Activated B cell treated with CpG ODN at 0.5 μM for 24 hours (primary cell): Measurements from ENCODE around the gene RELT. TPM values are rescaled to one million over a fixed set of nuclear protein-coding genes. Genes with fewer than 3 reads are reported as not detected.

Experiments used
- ATAC-seq: fragments of 200-7000 bp; cut with Tn5 transposase; one replicate; pipeline ENCODE4 v1.10.0; 2021; ENCODE audit warnings: low read depth, mild to moderate bottlenecking, moderate library complexity
- CTCF ChIA-PET: fragments of 350-600 bp; sonication (Branson Sonifier 250); formaldehyde crosslinking; loops from one replicate; lab custom pipeline; 2021; ENCODE audit warnings: antibody characterized with exemption; lab: Charles Lee
- POLR2A ChIA-PET: fragments of 350-600 bp; sonication (Branson Sonifier 250); formaldehyde crosslinking; loops from one replicate; lab custom pipeline; 2021; ENCODE audit warnings: antibody characterized with exemption; lab: Charles Lee
- DNase-seq: peaks from one replicate; pipeline ENCODE4 v3.0.0; 2022
- H3K27ac Mint-ChIP-seq: one replicate; pipeline ENCODE4 v1.8.0; 2020; ENCODE audit warnings: mixed read lengths
- H3K27me3 Mint-ChIP-seq: one replicate; pipeline ENCODE4 v1.8.0; 2021; ENCODE audit warnings: mixed read lengths
- H3K36me3 Mint-ChIP-seq: one replicate; pipeline ENCODE4 v1.8.0; 2021; ENCODE audit warnings: low read depth, mixed read lengths
- H3K4me1 Mint-ChIP-seq: one replicate; pipeline ENCODE4 v1.8.0; 2021; ENCODE audit warnings: mixed read lengths
- H3K4me3 Mint-ChIP-seq: one replicate; pipeline ENCODE4 v1.8.0; 2020; ENCODE audit warnings: mild to moderate bottlenecking, mixed read lengths
- H3K9me3 Mint-ChIP-seq: one replicate; pipeline ENCODE4 v1.8.0; 2020; ENCODE audit warnings: mixed read lengths
- CTCF ChIP-seq: fragments of 200-600 bp; IDR thresholded peaks from one replicate; pipeline ENCODE4 v1.8.0; 2022; ENCODE audit warnings: antibody characterized with exemption, mild to moderate bottlenecking
- intact Hi-C: fragments of 100-400 bp; cut with micrococcal nuclease; formaldehyde crosslinking; loops from one replicate; pipeline ENCODE4 v1.15.1; 2024
- total RNA-seq: library from RNA; stranded (reverse); gene quantifications from 2 replicates; pipeline ENCODE4 v1.2.3, GENCODE V29; 2022

Gene RELT
- total RNA-seq, 1 donor from 2014 or later = 90.1 TPM

GRCh38 chr11:73401217-73401923, 25.2 kb downstream of the RELT start:
- ChIA-PET POLR2A (interaction anchor here (0.5 kb wide), 1 partner anchor 144 kb away, joined by 3 read pairs; no protein-coding TSS in a partner anchor), CTCF (interaction anchor here (1.7 to 9.2 kb wide), 3 partner anchors 51 to 258 kb away, joined by 6 to 66 read pairs (median 9); no protein-coding TSS in a partner anchor)
- ATAC-seq (no peak), DNase-seq (no peak)
- Mint-ChIP-seq H3K36me3 (peaks cover 45% of the 10 kb centered on the region), H3K27me3 (no peaks in the 10 kb centered on the region), H3K4me3 (no peak overlapping the region), H3K4me1 (peaks cover 4% of the 10 kb centered on the region), H3K9me3 (no peaks in the 10 kb centered on the region), H3K27ac (no peak overlapping the region)
- intact Hi-C loops = no loop called here
- TF ChIP-seq CTCF = no peak

GRCh38 chr11:73401924-73402833, 26.0 kb downstream of the RELT start:
- no peak overlapping the region for H3K4me3 Mint-ChIP-seq
- no peak for TF ChIP-seq CTCF
- peak overlapping the region; percentile 18 for H3K27ac Mint-ChIP-seq
- no peaks in the 10 kb centered on the region for H3K27me3 Mint-ChIP-seq
- ATAC-seq (no peak), DNase-seq (no peak)
- intact Hi-C loops = no loop called here
- ChIA-PET CTCF (interaction anchor here (1.0 to 9.2 kb wide), 5 partner anchors 13 to 259 kb away, joined by 3 to 66 read pairs (median 6); no protein-coding TSS in a partner anchor), POLR2A (interaction anchor here (0.5 to 1.1 kb wide), 2 partner anchors 14 to 143 kb away, joined by 3 read pairs; no protein-coding TSS in a partner anchor)
- H3K36me3 Mint-ChIP-seq = peaks cover 42% of the 10 kb centered on the region
- no peaks in the 10 kb centered on the region for H3K9me3 Mint-ChIP-seq
- H3K4me1 Mint-ChIP-seq = peaks cover 4% of the 10 kb centered on the region

GRCh38 chr11:73402834-73403185, 26.6 kb downstream of the RELT start:
- no peaks in the 10 kb centered on the region for H3K9me3 Mint-ChIP-seq
- DNase-seq = no peak
- H3K36me3 Mint-ChIP-seq = peaks cover 41% of the 10 kb centered on the region
- ChIA-PET POLR2A (interaction anchor here (1.1 kb wide), 1 partner anchor 15 kb away, joined by 3 read pairs; no protein-coding TSS in a partner anchor), CTCF (interaction anchor here (1.0 to 9.2 kb wide), 5 partner anchors 12 to 258 kb away, joined by 3 to 66 read pairs (median 6); no protein-coding TSS in a partner anchor)
- H3K27me3 Mint-ChIP-seq = no peaks in the 10 kb centered on the region
- H3K4me3 Mint-ChIP-seq = no peak overlapping the region
- peak; percentile 74 for ATAC-seq
- H3K27ac Mint-ChIP-seq = peak overlapping the region; percentile 18
- peaks cover 4% of the 10 kb centered on the region for H3K4me1 Mint-ChIP-seq
- no peak for TF ChIP-seq CTCF
- intact Hi-C loops = loop anchor here (1.0 kb wide), 1 partner anchor 258 kb away; no protein-coding TSS in a partner anchor

- ATAC-seq (no peak), DNase-seq (no peak)
- Mint-ChIP-seq H3K9me3 (no peaks in the 10 kb centered on the region), H3K4me3 (no peak overlapping the region), H3K27ac (peak overlapping the region; percentile 7), H3K27me3 (no peaks in the 10 kb centered on the region), H3K4me1 (peaks cover 4% of the 10 kb centered on the region), H3K36me3 (peaks cover 40% of the 10 kb centered on the region)
- TF ChIP-seq CTCF = no peak
- intact Hi-C loops = loop anchor here (1.0 kb wide), 1 partner anchor 258 kb away; no protein-coding TSS in a partner anchor
- ChIA-PET CTCF (interaction anchor here (9.2 kb wide), 1 partner anchor 53 kb away, joined by 66 read pairs; no protein-coding TSS in a partner anchor), POLR2A (no interaction called here)
These were observed 27.3 kb downstream of the RELT start for GRCh38 chr11:73403541-73403940.
